Right forelimb (tissue), 1 donor: Measurements from ENCODE around the gene FIS1.
"Not testable (repeated sequence)": the region's sequence is repeated elsewhere in the genome, so short reads cannot be mapped to it uniquely, and the experiment has no call there.

ENCODE experiments used
- DNase-seq: peaks from one replicate; pipeline ENCODE4 v3.0.0-alpha.2; 2018

Gene FIS1

GRCh38 chr7:101203740-101204738, 40.8 kb downstream of the FIS1 start:
- not testable (repeated sequence) for DNase-seq

GRCh38 chr7:101202603-101202918, 42.3 kb downstream of the FIS1 start:
- DNase-seq: no peak

DNA sequence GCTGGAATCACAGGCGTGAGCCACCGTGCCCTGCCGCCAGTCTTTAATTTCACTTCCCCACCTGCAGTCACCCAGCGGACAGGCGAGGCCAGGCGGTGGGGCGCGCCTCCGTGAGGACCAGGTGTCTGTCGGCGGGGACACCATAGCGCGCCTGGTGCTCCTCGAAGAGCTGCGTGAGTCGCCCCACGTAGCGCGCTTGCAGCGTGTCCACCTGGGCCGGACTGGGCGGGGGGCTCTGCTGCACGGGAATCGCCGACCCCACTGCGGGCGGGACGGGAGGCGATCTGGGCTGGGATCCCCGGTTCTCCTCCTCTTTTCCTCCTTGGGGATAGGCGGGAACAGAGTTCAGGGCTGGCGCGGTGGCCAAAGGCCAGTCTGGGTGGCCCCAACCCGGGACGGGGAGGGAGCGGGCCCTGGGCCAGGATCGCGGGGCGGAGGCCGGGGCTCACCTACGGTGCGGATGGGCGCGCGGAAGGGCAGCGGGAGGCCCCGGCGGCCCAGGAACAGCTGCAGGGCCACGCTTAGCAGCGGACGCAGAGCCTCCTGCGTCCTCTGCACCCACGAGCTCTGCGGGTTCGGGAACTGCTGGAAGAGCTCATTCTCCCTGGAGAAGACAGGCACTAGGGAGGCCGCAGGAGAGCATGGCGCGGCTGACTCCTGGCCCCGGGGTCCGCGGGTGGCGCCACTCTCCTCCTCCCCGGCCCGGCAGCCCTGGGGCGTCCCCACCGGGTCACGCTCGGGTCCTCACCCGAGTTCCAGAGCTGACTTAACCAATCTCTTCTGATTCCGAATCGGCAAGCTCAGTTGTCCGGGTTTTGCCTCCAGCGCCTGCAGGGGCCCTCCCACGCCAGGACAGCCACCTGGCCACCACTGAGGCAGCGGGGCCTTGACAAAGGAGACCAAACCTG, 42.9 kb downstream of the FIS1 start:
- DNase-seq: no peak

GRCh38 chr7:101200862-101201599, 43.9 kb downstream of the FIS1 start, which contains the start of gene MOGAT3:
Gene MOGAT3, minus strand, starts transcription at chr7:101201036. Its CDS starts 182 bp downstream, at chr7:101200854.
- no peak for DNase-seq

- DNase-seq: no peak
These were observed 44.4 kb downstream of the FIS1 start for GRCh38 chr7:101200504-101200861.

DNA sequence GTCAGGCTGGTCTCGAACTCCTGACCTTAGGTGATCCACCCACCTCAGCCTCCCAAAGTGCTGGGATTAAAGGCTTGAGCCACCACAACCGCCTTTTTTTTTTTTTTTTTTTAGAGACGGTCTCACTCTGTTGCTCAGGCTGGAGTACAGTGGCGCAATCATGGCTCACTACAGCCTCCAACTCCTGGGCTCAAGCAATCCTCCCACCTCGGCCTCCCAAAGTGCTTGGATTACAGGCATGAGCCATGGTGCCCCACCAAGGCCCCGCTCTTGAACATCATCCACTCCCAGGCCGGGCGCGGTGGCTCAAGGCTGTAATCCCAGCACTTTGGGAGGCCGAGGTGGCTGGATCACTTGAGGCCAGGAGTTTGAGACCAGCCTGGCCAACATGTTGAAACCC, 45.4 kb downstream of the FIS1 start:
- not testable (repeated sequence) for DNase-seq

DNA sequence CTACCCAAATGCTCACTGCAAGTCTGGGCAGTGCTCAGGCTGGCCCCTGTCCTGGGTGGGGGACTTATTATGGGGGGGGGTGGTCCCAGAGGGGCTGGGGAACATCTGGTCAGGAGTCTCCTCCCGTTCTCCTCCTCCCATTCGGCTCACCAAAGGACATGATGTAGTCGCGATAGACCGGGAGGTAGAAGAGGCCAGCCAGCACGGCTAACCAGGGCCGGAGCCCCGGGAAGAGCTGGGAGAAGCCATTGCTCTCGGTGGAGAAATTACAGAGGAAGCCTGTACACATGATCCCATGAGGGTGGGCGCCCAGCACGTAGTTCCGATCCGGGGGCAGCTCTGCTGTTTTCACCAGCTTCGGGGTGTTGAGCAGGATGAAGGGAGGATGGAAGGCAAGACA, 46.4 kb downstream of the FIS1 start:
- no peak for DNase-seq

DNA sequence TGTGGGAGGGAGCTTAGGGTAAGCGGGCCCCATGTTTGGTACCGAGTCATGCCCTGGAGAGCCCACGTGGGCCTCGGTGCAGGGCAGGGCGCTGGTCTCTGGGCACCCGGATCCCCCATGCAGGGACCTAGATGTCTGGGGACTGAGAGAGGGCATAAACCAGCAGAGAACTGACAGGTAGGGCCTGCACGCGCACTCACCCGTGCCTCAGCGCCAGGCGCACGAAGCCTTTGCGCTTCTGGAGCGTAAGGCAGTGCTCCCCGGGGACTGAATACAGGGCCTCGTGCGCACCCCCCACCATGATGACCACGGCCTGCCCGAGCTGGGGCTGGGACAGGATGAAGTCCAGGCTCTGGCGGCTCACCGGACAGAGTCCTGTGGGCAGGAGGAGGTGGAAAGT, 46.9 kb downstream of the FIS1 start:
- DNase-seq: no peak

GRCh38 chr7:101195884-101196283, 49.0 kb downstream of the FIS1 start:
- no peak for DNase-seq
